ENCODE measurements around the gene MPZL2. TPM values are rescaled to one million over a fixed set of nuclear protein-coding genes. Genes with fewer than 3 reads are reported as not detected.

Gene MPZL2
- total RNA-seq, 1 donor from 2014 or later, result 49.6 TPM

DNA sequence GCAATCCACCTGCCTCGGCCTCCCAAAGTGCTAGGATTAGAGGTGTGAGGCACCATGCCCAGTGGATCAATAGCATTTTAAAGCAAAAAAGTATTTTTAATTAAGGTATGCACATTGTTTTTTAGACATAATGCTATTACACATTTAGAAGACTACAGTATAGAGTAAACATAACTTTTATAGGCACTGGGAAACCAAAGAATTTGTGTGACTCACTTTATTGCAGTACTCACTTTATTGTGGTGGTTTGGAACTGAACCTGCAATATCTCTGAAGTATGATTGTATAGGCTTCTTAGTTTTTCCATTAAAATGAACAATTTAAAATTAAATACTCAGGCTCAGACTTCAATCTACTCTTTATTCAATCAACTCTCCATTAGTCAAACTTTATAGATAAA, 22.9 kb upstream of the MPZL2 start:
- ATAC-seq (no peak), DNase-seq (ENCODE audit: low spot score) (no peak)
- intact Hi-C loops (cut with DNase I), result loop anchor here (10.0 kb wide), 2 partner anchors 58 to 82 kb away; partner anchors contain the start of genes CD3D and CD3G

DNA sequence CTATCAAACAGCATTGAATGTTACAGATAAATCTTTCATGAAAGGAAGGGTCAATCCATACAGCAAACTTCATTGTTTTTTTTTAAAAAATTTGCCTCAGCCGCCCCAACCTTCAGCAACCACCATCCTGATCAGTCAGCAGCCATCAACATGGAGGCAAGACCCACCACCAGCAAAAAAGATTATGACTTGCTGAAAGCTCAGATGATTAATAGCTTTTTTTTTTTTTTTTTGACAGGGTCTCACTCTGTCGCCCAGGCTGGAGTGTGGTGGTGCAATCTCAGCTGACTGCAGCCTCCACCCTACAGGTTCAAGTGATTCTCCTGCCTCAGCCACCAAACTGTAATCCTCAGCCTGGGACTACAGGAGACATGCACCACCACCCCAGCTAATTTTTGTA, 22.4 kb upstream of the MPZL2 start:
- intact Hi-C loops (cut with DNase I), result loop anchor here (10.0 kb wide), 2 partner anchors 58 to 82 kb away; partner anchors contain the start of genes CD3D and CD3G
- DNase-seq (ENCODE audit: low spot score) (no peak), ATAC-seq (no peak)

DNA sequence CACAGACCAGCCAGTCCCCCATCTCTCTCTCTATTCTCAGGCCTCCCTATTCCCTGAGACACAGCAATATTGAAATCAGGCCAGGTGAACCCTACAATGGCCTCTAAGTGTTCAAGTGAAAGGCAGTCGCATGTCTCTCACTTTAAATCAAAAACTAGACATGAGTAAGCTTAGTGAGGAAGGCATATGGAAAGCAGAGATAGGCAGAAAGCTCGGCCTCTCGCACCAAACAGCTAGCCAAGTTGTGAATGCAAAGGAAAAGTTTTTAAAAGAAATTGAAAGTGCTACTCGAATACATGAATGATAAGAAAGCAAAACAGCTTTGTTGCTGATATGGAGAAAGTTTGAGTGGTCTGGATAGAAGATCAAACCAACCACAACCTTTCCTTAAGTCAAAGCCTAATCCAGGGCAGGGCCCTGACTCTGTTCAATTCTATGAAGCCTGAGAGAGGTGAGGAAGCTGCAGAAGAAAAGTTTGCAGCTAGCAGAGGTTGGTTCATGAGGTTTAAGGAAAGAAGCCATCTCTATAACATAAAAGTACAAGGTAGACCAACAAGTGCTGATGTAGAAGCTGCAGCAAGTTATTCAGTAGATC, 19.8 kb upstream of the MPZL2 start:
- DNase-seq (ENCODE audit: low spot score), result no peak
- no peak for ATAC-seq
- intact Hi-C loops (cut with DNase I), result loop anchor here (10.0 kb wide), 2 partner anchors 61 to 79 kb away; partner anchors contain the start of genes CD3D and CD3G

DNA sequence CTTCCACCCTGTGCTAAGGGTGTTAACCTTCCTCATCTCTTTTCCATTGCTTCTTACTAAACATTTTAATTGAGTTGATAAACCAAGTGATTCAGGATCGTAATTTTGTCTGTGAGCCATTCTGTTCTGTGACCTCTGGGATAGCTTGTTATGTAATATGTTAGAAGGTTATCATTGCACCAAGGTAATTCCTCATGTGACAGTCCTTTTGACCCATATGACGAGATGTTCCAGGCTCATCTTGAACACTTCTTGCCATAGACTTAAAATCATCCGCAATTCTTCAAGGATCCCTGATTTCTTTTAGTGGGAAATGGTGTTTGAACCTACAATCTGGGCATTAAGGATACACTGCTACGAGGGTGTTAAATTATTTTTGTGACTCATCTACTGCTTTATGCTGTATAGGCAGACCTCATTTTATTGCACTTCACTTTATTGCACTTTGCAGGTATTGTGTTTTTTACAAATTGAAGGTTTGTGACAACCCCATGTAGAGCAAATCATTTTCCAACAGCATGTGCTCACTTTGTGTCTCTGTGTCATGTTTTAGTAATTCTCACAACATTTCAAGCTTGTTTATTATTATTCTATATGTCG, 19.0 kb upstream of the MPZL2 start:
- intact Hi-C loops (cut with DNase I), result loop anchor here (10.0 kb wide), 2 partner anchors 62 to 78 kb away; partner anchors contain the start of genes CD3D and CD3G
- ATAC-seq, result no peak
- DNase-seq (ENCODE audit: low spot score), result no peak

DNA sequence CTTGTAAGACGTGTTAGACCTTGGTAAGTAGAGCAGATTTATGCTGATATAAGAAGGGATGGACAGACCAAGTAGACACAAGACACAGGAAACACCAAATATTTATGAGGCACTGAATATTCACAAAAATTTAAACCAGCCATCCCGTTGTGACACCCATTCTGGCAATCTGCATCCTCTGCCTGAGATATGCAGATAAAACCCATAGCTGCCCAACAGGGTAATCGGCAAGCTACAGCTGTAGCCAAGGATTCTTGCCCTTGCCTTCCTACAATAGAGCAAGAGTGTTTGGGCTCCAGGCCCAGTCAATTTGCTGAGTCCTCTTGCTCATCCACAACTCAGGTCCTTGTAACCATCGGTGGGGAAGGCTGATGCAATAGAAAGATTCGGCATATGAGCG, 18.5 kb upstream of the MPZL2 start:
- DNase-seq (ENCODE audit: low spot score), result no peak
- ATAC-seq, result no peak
- intact Hi-C loops (cut with DNase I), result loop anchor here (10.0 kb wide), 2 partner anchors 62 to 78 kb away; partner anchors contain the start of genes CD3D and CD3G

DNA sequence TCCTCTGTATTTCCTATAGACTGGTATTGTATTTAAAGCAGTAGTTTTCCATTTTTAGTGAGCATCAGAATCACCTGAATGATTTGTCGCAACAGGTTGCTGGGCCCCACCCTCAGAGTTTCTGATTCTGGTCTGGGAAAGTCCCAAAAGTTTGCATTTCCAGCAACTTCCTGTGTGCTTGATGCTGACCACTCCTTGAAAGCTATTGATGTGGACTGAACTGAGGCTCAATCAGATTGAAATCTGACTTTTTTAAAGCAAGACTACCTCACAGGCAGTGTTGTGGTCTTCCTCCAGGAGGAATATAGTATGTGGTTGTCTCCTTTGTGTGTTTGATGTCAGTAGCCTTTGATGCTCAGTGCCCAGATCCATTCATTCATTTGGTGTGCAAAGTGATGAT, 17.2 kb upstream of the MPZL2 start:
- ATAC-seq, result no peak
- intact Hi-C loops (cut with DNase I), result loop anchor here (10.0 kb wide), 2 partner anchors 64 to 76 kb away; partner anchors contain the start of genes CD3D and CD3G
- DNase-seq (ENCODE audit: low spot score), result no peak

DNA sequence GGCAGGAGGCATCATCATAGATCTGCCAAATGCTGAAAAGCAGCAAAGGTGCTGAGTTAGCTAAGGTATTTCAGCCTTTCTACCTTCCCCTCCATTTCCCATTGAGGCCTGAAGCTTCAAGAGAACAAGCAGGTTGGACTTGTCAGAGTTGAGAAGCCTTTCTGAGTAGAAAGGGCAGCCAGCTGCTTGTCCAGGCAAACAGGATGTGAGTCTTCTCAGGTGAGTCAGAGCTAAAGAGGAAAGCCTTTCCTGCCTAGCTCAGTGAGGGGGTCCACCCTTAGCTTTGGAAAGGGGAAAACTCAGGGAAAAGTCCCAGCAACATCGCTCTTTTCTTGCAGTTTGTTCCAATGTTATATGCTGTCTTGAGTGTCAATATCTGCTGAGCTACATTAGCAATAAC, 13.2 kb upstream of the MPZL2 start:
- intact Hi-C loops (cut with DNase I), result no loop called here
- no peak for ATAC-seq
- no peak for DNase-seq (ENCODE audit: low spot score)

DNA sequence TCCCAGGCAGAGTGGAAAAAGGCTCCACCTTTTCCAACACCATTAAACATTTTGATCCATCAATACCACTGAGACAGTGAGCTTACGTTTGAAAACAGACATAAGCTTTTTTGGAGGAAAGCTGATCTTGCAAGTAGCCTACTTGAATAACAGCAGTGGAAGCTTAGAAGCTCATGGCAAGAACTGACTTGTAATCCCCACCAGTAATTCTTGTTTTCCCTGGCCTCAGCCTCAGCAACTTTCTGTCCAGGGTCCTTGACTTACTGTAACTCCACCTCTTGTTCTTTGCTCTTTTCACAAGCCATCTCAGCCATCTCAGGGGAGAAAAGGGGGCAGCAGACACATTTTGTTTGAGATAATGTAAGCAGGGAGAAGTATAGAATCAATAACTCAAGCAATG, 12.3 kb upstream of the MPZL2 start:
- DNase-seq (ENCODE audit: low spot score) (no peak), ATAC-seq (no peak)
- intact Hi-C loops (cut with DNase I), result no loop called here

DNA sequence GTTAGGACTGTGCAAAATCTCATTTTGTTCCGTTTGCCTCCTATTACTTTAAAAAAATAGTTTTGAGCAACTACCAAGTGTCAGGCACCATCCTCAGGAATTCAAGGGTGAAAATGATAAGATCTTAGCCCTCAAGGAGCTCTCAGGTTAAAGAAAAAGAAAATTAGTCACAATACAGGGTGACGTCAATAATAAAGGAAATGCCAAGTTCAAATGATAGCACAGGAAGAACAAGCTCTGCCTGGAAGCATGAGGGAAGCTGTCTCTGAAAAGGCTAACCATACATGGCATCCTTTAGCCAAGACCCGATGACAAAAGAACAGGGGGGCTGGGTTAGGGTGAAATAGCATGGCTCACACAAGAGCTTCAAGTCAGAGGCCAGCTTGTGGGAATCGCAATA, 11.1 kb upstream of the MPZL2 start:
- DNase-seq (ENCODE audit: low spot score) (no peak), ATAC-seq (no peak)
- intact Hi-C loops (cut with DNase I), result no loop called here

DNA sequence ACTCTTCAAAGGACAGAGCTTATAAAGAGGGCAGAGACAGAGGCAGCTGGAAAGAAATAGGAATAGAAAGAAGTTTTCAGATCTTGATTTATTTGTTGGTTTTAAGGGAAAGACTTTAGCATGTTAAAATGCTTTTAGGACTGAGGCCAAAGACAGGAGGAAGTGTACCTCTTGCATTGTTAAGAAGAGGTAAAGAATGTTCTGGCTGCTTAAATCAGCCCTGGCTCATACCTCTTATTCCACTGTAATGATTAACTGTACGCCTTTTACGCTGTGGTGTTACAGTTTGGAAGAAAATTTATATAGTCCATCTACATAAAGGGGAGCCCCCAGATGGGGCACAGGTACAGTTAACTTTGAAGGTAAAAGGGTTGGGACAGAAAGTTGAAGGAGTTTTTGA, 10.1 kb upstream of the MPZL2 start:
- DNase-seq (ENCODE audit: low spot score), result no peak
- intact Hi-C loops (cut with DNase I), result no loop called here
- no peak for ATAC-seq

DNA sequence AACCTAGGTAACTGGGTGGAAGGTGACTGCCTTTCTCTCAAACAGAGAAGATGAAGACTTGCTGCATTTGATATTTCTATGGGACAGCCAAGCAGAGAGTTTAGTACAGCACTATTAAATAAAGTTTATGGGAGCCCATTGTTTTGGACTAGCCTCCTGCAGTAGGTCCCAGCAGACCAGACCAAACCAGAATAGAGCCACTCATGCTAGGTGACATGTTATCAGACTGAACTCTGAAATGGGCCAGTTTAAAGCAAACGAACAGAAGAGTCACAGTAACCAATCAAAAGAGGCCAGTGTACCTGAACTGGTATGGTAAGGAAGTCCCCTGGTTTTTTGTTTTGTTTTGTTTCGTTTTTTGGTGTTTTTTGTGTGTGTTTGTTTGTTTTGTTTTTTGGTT, 7.9 kb upstream of the MPZL2 start:
- no peak for ATAC-seq
- DNase-seq (ENCODE audit: low spot score), result no peak
- intact Hi-C loops (cut with DNase I), result no loop called here

DNA sequence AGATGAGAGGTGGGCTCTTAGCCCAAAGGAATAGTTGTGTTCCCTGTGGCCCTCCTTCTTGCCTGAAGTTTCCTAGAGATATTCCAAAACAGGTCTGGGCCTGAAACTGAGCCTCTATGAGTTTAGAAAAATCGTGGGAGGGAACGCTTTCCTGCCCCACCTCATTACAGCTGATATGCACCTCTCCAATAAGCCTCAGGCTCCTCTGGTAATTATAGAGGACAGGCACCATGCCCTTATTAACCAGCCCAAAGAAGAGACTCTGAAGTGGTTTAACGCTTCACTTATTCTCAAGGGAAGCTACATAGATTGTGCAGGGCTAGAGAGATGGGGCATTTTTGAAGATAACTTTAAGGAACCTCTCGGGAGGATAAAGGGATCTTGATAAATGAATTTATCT, 3.4 kb upstream of the MPZL2 start:
- intact Hi-C loops (cut with DNase I), result no loop called here
- no peak for ATAC-seq
- DNase-seq (ENCODE audit: low spot score), result no peak

DNA sequence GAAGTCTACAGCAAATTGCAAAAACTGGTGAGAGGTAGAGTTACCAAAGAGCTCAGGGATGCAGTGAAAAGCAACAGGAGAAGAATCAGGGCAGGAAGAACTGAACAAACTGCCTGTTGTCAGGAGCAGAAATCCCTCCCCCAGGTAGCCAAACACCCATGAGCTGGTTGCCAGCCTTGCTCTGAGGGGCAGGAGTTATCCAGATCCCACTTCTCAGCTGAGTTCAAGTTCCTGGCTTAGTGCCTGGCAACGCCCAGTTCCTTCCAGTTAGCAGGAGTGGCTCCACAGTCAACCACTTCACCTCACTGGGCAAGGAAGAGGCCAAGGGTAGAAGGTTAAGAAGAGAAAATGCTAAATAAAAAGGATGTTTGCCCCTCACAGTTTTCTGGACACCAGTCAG, 1.9 kb upstream of the MPZL2 start:
- ATAC-seq (no peak), DNase-seq (ENCODE audit: low spot score) (no peak)
- intact Hi-C loops (cut with DNase I), result no loop called here

DNA sequence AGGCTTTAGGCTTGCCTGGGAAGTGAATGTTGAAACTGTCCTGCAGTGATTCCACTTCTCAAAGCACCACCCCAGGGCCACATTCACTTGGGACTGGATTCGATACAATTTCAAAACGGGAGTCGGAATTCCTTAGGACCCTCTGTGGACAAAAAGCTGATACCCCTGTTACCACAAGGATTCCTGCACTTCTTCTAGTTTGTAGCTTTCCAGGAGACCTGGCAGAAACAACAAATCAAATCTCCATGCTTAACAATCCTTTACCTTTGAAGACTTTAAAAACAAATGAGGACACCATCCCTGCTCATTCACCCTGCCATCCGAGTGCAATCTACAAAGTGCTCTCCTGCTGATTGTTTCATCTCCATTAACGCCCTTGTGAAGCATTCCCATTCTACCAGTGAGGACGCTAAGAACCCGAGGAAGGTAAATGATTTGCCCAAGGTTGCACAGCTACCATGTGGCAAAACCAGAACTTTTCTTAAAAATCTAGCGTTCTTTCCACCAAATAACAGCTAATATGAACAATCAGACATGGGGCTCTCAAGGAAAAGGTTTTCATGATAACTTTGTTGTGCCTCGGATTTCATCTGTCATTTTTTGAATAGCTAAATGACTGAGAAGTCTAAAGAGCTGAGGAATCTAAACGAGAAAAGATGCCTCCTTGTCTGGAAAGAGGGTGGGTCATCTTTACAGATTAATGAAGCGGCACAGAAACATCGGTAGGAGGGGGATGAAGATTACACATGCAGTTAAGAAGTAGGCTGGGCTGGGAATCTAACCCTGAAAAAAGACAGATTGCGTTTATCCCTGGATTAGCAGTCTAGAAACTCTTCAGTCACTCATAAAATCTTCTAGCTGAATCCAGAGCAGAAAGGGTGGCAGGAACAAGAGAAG, 720 bp upstream of the MPZL2 start:
- intact Hi-C loops (cut with DNase I), result no loop called here
- no peak for ATAC-seq

DNA sequence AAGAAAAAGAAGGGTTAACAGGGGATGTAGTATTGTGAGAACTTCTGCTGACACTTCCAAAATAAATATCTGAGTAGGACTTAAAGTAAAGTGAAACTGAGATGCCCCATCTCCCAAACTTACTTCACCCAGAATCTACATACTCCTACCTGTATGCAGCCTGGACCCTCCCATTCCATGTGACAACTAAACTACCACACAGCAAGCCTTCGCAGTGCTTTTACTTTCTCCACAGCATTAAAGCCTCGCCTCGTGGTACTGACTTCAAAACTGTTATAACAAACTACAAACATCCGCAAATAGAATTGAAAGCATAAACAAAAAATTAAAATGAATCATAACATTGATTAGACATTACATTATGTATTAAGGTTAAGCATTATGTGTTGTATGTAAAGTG, 985 bp downstream of the MPZL2 start:
- DNase-seq (ENCODE audit: low spot score) (no peak), ATAC-seq (no peak)
- intact Hi-C loops (cut with DNase I), result no loop called here

More for the DNA sequence above, 720 bp upstream of the MPZL2 start:
- DNase-seq (ENCODE audit: low spot score), result no peak

DNA sequence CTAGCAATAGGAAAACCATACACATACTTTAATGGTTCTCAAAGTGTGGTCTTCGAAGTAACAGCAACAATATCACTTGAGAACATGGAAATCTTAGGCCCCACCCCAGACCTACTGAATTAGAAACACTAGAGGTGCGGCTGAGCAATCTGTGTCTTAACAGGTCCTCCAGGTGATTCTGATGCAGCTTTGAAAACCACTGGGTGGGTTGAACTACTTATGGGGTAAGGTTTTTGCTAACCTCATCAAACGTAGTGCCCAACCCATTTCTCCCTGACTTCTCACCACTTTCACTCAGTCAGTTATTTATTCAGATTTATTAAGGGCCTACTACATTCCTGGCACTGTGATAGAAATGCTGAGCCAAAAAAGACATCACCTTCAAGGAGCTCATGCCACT, 3.7 kb downstream of the MPZL2 start:
- ATAC-seq (no peak), DNase-seq (ENCODE audit: low spot score) (no peak)
- intact Hi-C loops (cut with DNase I), result no loop called here

DNA sequence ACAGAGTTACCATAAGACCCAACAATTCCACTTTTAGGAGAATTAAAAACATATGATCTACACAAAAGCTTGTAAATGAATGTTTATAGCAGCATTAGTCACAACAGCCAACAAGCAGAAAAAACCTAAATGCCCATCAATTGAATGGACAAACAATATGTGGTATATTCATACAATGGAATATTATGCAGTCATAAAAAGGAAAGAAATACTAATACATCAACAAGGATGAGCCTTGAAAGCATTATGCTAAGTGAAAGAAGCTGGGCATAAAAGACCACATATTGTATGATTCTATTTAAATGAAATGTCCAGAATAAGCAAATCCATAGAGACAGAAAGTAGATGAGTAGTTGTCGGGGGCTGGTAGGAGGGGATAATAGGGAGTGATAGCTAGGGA, 5.0 kb downstream of the MPZL2 start:
- intact Hi-C loops (cut with DNase I), result no loop called here
- DNase-seq (ENCODE audit: low spot score), result no peak
- ATAC-seq, result no peak

DNA sequence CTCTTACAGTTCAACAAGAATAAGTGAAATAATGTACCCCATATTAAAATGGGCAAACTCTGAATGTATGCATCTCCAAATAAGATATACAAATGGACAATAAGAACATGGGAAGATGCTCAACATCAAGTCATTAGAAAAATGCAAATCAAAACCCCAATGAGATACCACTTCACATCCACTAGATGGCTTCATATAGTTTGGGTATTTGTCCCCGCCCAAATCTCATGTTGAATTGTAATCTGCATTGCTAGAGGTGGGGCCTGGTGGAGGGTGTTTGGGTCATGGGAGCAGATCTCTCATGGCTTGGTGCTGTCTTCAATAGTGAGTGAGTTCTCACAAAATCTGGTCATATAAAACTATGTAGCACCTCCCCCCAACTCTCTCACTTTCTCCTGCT, 5.7 kb downstream of the MPZL2 start:
- intact Hi-C loops (cut with DNase I), result no loop called here
- no peak for ATAC-seq
- no peak for DNase-seq (ENCODE audit: low spot score)

DNA sequence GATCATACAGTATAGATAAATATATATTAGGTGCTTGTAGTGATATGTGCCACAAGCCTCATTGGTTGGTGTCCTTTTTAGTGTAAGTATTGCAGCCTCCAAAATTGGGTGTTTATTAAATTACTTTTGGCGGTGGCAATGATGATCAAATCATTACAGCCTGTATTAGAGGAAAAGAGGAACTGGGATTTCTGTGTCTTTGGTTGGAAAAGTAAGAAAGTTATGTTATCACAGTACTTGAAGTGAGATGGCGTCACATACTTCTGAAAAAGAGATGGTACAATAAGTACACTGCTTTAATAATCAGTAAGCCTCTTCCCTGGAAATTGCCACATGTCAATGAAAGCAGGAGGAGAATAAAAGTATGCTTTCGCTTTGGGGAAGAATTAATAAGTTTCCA, 11.4 kb downstream of the MPZL2 start:
- intact Hi-C loops (cut with DNase I), result no loop called here
- DNase-seq (ENCODE audit: low spot score) (no peak), ATAC-seq (no peak)

Measured in sciatic nerve (tissue), 2 donors.